ENCODE results near the gene PARS2. TPM values are rescaled to one million over a fixed set of nuclear protein-coding genes. Genes with fewer than 3 reads are reported as not detected.

PARS2 gene
- total RNA-seq, 2 donors from 2014 or later = 3.9 to 4.0 TPM

DNA sequence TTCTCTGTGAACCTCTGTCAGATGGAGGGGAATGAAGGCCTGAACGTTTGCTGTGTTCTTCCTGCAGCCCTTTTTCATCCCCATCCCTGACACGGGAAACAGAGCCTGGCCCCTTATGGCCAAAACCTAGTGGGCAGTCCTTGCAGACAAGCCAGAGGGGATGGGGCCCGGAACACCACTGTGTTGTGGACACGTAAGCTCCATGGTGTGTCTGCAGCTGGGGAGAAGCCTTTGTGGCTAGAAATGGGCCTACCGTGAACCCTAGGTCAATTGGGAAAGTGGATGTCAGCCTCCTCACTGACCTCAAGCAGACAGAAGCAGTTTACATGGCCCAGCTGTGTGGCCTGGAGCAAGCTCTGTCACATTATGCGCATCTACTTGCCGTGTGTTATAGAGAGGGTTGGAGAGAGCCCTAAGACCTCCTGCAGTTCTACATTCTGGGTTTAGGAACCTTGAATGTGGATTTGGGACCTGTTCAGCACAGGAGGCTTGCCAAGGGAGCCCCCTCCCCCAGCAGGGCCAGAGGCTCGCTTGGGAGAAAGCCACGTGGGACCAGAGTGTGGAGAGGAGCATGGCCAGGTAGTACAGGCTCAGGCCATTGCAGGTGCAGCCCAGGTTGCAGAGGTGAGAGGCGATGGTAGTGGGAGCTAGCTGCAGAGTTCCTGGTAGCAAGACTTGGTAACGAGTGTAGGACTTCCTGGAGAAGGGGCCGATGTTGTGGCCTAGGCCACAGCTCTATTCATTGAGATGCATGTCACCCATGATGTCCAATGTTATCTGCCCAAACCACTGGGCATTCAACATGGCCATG, 20.7 kb downstream of the PARS2 start:
- H3K4me1 ChIP-seq = no peaks in the 10 kb centered on the region
- peaks cover 38% of the 10 kb centered on the region for H3K36me3 ChIP-seq
- H3K9me3 ChIP-seq = no peaks in the 10 kb centered on the region
- TF ChIP-seq, protein P1, sequence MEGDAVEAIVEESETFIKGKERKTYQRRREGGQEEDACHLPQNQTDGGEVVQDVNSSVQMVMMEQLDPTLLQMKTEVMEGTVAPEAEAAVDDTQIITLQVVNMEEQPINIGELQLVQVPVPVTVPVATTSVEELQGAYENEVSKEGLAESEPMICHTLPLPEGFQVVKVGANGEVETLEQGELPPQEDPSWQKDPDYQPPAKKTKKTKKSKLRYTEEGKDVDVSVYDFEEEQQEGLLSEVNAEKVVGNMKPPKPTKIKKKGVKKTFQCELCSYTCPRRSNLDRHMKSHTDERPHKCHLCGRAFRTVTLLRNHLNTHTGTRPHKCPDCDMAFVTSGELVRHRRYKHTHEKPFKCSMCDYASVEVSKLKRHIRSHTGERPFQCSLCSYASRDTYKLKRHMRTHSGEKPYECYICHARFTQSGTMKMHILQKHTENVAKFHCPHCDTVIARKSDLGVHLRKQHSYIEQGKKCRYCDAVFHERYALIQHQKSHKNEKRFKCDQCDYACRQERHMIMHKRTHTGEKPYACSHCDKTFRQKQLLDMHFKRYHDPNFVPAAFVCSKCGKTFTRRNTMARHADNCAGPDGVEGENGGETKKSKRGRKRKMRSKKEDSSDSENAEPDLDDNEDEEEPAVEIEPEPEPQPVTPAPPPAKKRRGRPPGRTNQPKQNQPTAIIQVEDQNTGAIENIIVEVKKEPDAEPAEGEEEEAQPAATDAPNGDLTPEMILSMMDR (IDR thresholded peaks at IDR 0.05) = no peak
- H3K4me3 ChIP-seq = no peak overlapping the region
- H3K27ac ChIP-seq = no peak overlapping the region
- DNase-seq (ENCODE audit: low spot score) = no peak
- H3K27me3 ChIP-seq = no peaks in the 10 kb centered on the region

DNA sequence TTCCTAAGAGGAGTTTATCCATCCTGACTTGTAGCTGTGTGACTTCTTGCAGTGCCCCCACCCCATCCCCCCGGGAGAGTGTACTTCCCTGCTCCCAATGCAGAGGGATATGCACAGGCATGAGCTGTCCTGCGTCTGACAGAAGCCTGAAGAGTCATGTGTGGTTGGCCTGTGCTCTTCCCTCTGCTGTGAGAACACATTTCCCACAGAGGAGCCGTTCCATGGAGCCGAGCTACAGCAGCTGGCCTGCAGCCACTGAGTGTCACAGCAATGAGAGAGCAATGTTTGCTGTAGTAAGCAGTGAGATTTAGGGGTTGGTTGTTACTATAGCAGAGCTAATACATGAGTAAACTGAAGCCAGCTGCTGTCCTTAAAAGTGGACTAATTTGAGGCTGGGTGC, 22.0 kb downstream of the PARS2 start:
- Histone ChIP-seq H3K36me3 (peaks cover 52% of the 10 kb centered on the region), H3K27me3 (no peaks in the 10 kb centered on the region), H3K4me1 (no peaks in the 10 kb centered on the region), H3K4me3 (no peak overlapping the region), H3K27ac (no peak overlapping the region), H3K9me3 (no peaks in the 10 kb centered on the region)
- DNase-seq (ENCODE audit: low spot score) = peak; percentile 32
- TF ChIP-seq, protein P1 (IDR thresholded peaks at IDR 0.05) = no peak

DNA sequence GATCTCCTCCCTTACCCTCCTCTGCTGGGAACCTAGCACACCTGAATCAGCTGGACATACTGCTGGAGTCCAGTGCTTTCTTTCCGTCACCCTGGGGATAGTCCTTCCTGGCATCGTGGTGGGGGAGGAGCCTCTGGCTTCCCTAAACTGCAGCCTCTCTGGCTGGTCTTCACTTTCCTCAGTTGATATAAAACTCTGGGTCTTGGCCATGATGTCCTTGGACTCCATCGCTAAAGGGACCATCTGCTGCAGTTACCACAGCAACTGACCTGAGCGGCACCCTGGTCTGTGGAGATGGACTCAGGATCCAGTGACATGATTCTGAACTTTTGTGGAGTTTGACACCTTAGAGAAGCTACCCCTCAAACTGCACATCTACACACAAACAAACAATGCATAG, 22.8 kb downstream of the PARS2 start:
- Histone ChIP-seq H3K36me3 (peaks cover 58% of the 10 kb centered on the region), H3K27ac (no peak overlapping the region), H3K9me3 (no peaks in the 10 kb centered on the region), H3K4me3 (no peak overlapping the region), H3K27me3 (no peaks in the 10 kb centered on the region), H3K4me1 (no peaks in the 10 kb centered on the region)
- DNase-seq (ENCODE audit: low spot score) = peak; percentile 4
- TF ChIP-seq, protein P1 (IDR thresholded peaks at IDR 0.05) = no peak

DNA sequence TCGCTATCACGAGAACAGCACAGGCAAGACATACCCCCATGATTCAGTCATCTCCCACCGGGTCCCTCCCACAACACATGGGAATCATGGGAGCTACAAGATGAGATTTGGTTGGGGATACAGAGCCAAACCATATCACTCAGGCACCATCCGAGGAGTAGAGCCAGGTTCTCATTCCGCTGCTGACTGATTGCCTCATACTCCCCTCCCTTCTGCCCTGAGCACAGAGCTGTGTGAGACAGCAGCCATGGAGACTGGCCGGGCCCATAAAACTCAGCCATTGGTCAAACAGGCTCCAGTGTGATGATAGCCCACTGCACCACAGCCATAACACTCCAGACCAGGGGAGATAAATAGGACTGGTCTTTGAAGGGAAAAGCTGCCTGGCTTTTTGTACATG, 26.1 kb downstream of the PARS2 start:
- DNase-seq (ENCODE audit: low spot score) = peak; percentile 46
- H3K36me3 ChIP-seq = peaks cover 67% of the 10 kb centered on the region
- no peak overlapping the region for H3K4me3 ChIP-seq
- no peaks in the 10 kb centered on the region for H3K27me3 ChIP-seq
- no peaks in the 10 kb centered on the region for H3K9me3 ChIP-seq
- no peaks in the 10 kb centered on the region for H3K4me1 ChIP-seq
- H3K27ac ChIP-seq = no peak overlapping the region
- TF ChIP-seq, protein P1 (IDR thresholded peaks at IDR 0.05) = no peak

DNA sequence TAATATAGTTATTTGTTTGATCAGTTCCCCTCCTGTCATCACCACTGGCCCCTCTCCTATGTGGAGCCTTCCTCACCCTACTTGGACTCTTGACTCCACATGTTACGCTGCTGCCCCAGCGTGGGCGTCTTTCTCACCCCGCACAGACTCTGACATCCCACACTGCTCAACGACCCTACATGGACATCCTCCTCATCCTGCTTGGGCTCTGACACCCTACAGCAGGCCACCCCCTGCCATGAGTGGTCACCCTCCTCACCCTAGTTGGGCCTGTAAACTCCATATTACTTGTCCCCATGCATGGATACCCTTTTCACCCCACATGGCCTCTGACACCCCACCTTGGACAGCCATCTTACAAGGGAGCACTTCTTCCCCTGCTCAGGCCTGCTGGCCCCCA, 27.6 kb downstream of the PARS2 start:
- no peaks in the 10 kb centered on the region for H3K27me3 ChIP-seq
- no peaks in the 10 kb centered on the region for H3K9me3 ChIP-seq
- no peaks in the 10 kb centered on the region for H3K4me1 ChIP-seq
- peaks cover 63% of the 10 kb centered on the region for H3K36me3 ChIP-seq
- TF ChIP-seq, protein P1 (IDR thresholded peaks at IDR 0.05) = no peak
- H3K4me3 ChIP-seq = no peak overlapping the region
- DNase-seq (ENCODE audit: low spot score) = peak; percentile 28
- H3K27ac ChIP-seq = no peak overlapping the region

DNA sequence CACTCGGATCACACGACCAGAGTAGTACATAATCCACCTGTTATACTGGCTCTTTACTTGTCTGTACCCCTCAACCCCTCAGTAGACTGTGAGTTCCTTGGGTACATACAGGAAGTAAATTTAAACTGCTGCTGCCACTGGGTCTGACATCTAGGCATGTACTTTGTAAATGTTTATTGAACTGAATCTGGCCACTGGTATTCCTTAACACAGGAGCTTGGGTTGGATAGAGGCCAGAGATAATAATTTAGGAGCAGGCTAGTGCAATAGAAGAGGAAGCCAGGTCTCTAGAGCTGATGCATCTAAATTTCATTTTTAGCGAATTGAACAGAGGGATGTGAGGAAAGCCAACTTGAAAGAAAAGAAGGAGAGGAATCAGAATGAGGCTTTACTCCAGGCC, 36.3 kb downstream of the PARS2 start:
- Histone ChIP-seq H3K27me3 (no peaks in the 10 kb centered on the region), H3K4me1 (no peaks in the 10 kb centered on the region), H3K36me3 (peaks cover 64% of the 10 kb centered on the region), H3K27ac (no peak overlapping the region), H3K9me3 (peaks cover 0 to 5% of the 10 kb centered on the region in 2 donors), H3K4me3 (no peak overlapping the region)
- TF ChIP-seq, protein P1 (IDR thresholded peaks at IDR 0.05) = no peak
- DNase-seq (ENCODE audit: low spot score) = no peak
